HUES64 (cell line): ENCODE measurements around the gene CFAP107.

Experiments
- H3K27ac ChIP-seq: 2 replicates; pipeline ENCODE4 v1.7.0; 2013; ENCODE audit warnings: low read depth, low read length, inconsistent platforms
- H3K27me3 ChIP-seq: 2 replicates; pipeline ENCODE4 v1.6.1; 2013; ENCODE audit warnings: mild to moderate bottlenecking, low read length; ENCODE audit not compliant: insufficient read depth
- H3K36me3 ChIP-seq: 2 replicates; pipeline ENCODE4 v1.6.1; 2013; ENCODE audit warnings: mild to moderate bottlenecking, low read length; ENCODE audit not compliant: insufficient read depth
- H3K4me1 ChIP-seq: 2 replicates; pipeline ENCODE4 v1.6.1; 2013; ENCODE audit warnings: mild to moderate bottlenecking, low read length, moderate library complexity; ENCODE audit not compliant: insufficient read depth
- H3K4me3 ChIP-seq: 2 replicates; pipeline ENCODE4 v1.5.1; 2013; ENCODE audit warnings: mild to moderate bottlenecking, low read length, moderate library complexity
- H3K9ac ChIP-seq: 2 replicates; pipeline ENCODE4 v1.6.1; 2013; ENCODE audit warnings: mild to moderate bottlenecking, low read depth, low read length
- H3K9me3 ChIP-seq: 2 replicates; pipeline ENCODE4 v1.6.1; 2013; ENCODE audit warnings: low read depth, low read length; ENCODE audit not compliant: insufficient read depth
- WGBS: fragments of 150-250, 120-280 bp; methylation state at CpG from one replicate; pipeline ENCODE4 v1.1.7; 2013; ENCODE audit warnings: missing lambda C conversion rate; 5-methylcytosine and 5-hydroxymethylcytosine counted together

Gene CFAP107

DNA sequence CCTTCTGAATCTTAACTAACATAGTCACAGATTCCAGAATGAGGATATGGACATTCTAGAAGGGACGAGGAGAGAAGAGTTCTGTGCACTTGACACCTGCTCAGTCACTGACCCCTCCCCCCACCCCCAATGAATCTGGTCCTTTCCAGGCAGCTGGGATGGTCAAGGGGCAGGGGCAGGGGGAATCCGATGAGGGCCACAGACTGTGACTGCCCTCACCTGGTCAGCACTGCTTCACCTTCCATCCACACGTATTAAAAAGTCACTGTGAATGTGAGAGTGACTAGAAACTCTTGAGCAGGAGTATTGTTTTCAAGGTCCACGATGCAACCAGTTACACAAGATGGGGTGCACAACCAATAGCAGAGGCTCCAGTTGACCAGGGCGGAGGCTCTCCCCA lies 18.0 kb downstream of the CFAP107 start:
- Histone ChIP-seq H3K9ac (no peak overlapping the region), H3K9me3 (no peaks in the 10 kb centered on the region), H3K27ac (no peak overlapping the region), H3K4me3 (no peak overlapping the region), H3K36me3 (no peaks in the 10 kb centered on the region), H3K4me1 (no peaks in the 10 kb centered on the region), H3K27me3 (no peaks in the 10 kb centered on the region)
- WGBS: 84% methylated on average over 3 of the region's 5 CpGs

DNA sequence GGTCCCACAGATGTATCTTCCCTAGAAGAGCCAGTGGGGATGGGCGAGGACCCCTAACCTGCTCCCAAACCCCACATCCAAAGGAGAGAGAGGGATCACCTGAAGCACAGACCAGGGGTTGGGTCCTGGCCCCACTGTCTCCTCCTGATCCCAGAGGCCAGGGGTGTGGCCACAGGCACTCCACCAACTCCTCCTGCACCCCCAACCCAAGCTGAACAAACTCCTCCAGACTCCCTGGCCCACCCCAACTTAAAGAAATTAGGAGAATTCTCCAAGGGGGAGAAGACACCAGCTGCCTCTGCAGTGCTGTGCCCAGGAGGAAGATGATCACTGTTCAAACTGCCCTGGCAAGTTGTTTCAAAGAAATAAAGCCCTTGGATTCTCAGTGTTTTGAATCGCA lies 23.0 kb downstream of the CFAP107 start:
- 91% methylated on average over 2 of the region's 2 CpGs for WGBS
- no peak overlapping the region for H3K27ac ChIP-seq
- H3K4me1 ChIP-seq: no peaks in the 10 kb centered on the region
- no peaks in the 10 kb centered on the region for H3K27me3 ChIP-seq
- H3K4me3 ChIP-seq: no peak overlapping the region
- H3K9ac ChIP-seq: no peak overlapping the region
- H3K36me3 ChIP-seq: no peaks in the 10 kb centered on the region
- H3K9me3 ChIP-seq: 0 out of 2 replicates have a peak, but pooled peaks cover under 1% of the 10 kb centered on the region

DNA sequence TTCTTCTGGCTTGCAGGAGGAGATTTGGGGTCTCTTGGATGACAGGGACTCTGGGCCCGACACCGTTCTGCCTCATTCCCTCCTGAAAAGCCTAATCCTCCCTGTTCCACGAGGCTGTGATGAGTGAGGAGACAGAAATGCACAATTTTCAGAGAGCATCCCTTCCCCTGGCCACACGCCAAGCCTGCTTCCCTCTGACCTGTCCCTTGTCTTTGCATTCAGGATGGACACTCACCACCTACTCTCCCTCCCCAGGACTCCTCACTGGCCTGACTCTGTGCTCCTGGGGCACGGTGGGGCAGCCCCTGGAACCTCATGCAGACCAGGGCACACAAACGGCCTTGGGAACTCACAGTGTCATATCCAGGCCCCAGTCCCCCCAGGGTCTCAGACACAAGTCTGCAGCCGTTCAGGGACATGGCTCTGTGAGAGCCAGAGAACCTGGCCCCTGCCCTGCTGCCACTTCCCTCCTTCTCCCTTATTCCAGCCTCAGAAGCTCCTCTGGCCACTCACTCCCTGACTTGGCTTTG lies 24.0 kb downstream of the CFAP107 start:
- WGBS: 92% methylated on average over 7 of the region's 7 CpGs

DNA sequence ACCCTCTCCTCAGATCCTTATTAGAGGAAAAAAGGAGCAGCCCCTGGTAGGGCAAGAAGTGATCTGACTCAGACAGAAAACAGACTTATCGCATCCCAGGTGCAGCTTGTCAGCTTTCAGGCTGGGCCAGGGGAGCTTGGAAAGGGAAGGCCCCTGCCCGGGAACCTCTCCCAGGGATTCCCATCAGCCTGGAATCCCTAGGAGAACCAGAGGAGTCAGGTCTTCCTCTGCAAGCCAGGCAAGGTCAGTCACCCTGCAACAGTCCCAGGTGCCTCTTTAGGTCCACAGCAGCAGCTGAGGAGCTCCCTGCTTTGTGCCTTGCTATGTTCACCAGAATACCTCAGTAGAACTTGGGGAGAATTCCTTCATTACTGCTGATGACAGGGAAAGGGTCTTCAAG lies 24.6 kb downstream of the CFAP107 start:
- Histone ChIP-seq H3K36me3 (no peaks in the 10 kb centered on the region), H3K9ac (no peak overlapping the region), H3K4me1 (no peaks in the 10 kb centered on the region), H3K9me3 (0 out of 2 replicates have a peak, but pooled peaks cover 7% of the 10 kb centered on the region), H3K4me3 (no peak overlapping the region), H3K27ac (no peak overlapping the region), H3K27me3 (no peaks in the 10 kb centered on the region)
- WGBS: 94% methylated on average over 2 of the region's 2 CpGs

More for the DNA sequence above, 24.0 kb downstream of the CFAP107 start:
- H3K9ac ChIP-seq: no peak overlapping the region
- H3K27ac ChIP-seq: no peak overlapping the region
- H3K4me1 ChIP-seq: no peaks in the 10 kb centered on the region
- H3K36me3 ChIP-seq: no peaks in the 10 kb centered on the region
- H3K4me3 ChIP-seq: no peak overlapping the region
- 0 out of 2 replicates have a peak, but pooled peaks cover 7% of the 10 kb centered on the region for H3K9me3 ChIP-seq
- H3K27me3 ChIP-seq: no peaks in the 10 kb centered on the region

DNA sequence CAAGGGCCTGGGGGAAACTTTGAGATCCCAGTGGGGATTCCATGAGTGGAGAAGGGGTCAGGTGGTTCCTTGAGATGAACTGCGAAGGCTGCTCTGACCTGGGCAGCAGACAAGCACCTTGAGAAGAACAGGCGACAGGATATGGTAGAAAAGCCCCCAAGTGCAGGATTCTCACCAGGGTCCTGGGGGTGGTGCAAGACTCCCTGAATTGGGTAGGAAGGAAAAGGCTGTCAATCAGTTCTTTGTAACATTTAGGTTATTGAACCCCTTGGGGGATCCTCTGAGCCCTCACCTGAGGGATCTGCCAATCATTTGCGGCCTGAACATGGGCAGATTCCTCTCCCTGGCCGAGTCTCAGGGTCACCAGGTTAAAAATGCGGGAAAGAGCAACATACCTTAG lies 25.2 kb downstream of the CFAP107 start:
- WGBS: 90% methylated on average over 5 of the region's 5 CpGs
- Histone ChIP-seq H3K27me3 (no peaks in the 10 kb centered on the region), H3K27ac (no peak overlapping the region), H3K4me3 (no peak overlapping the region), H3K9me3 (0 out of 2 replicates have a peak, but pooled peaks cover 7% of the 10 kb centered on the region), H3K4me1 (no peaks in the 10 kb centered on the region), H3K9ac (no peak overlapping the region), H3K36me3 (no peaks in the 10 kb centered on the region)

DNA sequence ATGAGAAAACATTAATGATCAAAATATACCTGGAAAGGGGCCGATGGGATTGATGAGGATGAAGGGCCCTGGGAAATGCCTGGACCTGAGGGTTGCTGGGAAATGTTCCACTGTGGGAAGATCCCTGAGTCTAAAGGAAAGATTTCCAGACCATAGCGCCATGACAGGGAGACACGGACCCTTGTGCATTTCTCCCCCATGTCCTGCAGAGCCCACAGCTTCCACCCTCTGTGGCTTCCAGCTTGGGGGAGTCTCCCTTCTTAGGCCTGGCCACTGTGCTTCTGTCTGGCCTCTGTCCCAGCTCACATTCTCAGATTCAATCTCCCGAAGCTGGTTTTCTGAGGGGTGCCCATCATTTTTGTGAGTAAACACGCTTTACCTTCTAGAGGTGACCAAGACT lies 26.5 kb downstream of the CFAP107 start:
- no peak overlapping the region for H3K9ac ChIP-seq
- H3K4me1 ChIP-seq: no peaks in the 10 kb centered on the region
- H3K9me3 ChIP-seq: 0 out of 2 replicates have a peak, but pooled peaks cover 7% of the 10 kb centered on the region
- no peaks in the 10 kb centered on the region for H3K27me3 ChIP-seq
- no peaks in the 10 kb centered on the region for H3K36me3 ChIP-seq
- H3K27ac ChIP-seq: no peak overlapping the region
- 96% methylated on average over 5 of the region's 5 CpGs for WGBS
- no peak overlapping the region for H3K4me3 ChIP-seq

DNA sequence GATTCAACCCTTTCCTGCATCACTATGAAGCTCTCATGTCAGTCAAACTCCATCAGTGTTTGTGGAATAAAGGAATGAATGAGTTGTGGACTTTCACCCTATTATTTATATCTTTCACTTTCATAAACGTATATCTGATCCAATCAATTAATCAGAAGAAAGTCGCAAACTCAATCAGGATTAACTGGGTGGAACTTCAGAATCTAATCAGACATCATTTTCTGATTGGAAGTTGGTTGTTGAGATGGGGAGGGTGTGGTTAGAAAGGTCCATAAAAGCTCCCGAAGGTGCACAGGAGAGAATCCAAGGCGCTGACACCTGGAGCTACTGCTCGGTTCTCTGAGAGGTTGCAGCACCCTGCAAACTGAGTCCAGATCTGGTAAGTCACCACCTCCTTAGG lies 27.4 kb downstream of the CFAP107 start, which contains the start of gene PRAMEF12:
Gene PRAMEF12, plus strand, starts transcription at position 301 of the 400 bp plus-strand sequence. CDS start 1,130 bp downstream, outside the sequence.
- Histone ChIP-seq H3K4me1 (no peaks in the 10 kb centered on the region), H3K36me3 (no peaks in the 10 kb centered on the region), H3K27me3 (no peaks in the 10 kb centered on the region), H3K9ac (no peak within 1 kb of the TSS), H3K27ac (no peak within 1 kb of the TSS), H3K4me3 (no peak within 1 kb of the TSS), H3K9me3 (0 out of 2 replicates have a peak, but pooled peaks cover 7% of the 10 kb centered on the region)
- WGBS: 88% methylated on average over 4 of the region's 5 CpGs

DNA sequence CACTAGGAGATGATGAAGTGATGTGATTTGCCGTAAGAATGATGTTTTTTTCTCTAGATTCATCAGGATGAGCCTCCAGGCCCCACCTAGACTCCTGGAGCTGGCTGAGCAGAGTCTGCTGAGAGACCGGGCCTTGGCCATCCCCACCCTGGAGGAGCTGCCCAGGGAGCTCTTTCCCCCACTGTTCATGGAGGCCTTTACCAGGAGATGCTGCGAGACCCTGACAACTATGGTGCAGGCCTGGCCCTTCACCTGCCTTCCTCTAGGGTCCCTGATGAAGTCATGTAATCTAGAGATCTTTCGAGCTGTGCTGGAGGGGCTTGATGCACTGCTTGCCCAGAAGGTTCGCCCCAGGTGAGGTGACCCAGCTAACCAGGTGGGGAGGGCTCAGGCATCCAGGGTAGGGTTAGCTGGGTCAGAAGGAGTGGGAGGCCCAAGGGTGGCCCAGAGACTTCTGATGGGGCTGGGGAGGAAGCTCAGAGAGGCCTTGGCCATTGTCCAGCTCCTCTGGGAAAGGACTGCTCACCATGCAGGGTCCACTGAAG lies 28.9 kb downstream of the CFAP107 start:
- Histone ChIP-seq H3K36me3 (no peaks in the 10 kb centered on the region), H3K27me3 (no peaks in the 10 kb centered on the region), H3K9me3 (0 out of 2 replicates have a peak, but pooled peaks cover 7% of the 10 kb centered on the region), H3K4me1 (no peaks in the 10 kb centered on the region), H3K27ac (no peak overlapping the region), H3K4me3 (no peak overlapping the region), H3K9ac (no peak overlapping the region)
- WGBS: 92% methylated on average over 5 of the region's 5 CpGs

DNA sequence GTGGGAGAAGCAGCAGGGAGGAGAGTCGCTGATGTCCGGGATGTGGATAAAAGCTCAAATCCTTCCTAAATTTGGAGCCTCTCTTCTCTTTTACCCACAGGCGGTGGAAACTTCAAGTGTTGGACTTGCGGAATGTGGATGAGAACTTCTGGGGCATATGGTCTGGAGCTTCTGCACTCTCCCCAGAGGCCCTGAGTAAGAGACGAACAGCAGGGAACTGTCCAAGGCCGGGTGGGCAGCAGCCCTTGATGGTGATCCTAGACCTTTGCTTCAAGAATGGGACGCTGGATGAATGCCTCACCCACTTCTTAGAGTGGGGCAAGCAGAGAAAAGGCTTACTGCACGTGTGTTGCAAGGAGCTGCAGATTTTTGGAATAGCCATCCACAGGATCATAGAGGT lies 29.4 kb downstream of the CFAP107 start:
- Histone ChIP-seq H3K9ac (no peak overlapping the region), H3K27ac (no peak overlapping the region), H3K36me3 (no peaks in the 10 kb centered on the region), H3K4me1 (no peaks in the 10 kb centered on the region), H3K9me3 (0 out of 2 replicates have a peak, but pooled peaks cover 7% of the 10 kb centered on the region), H3K4me3 (no peak overlapping the region), H3K27me3 (no peaks in the 10 kb centered on the region)
- 92% methylated on average over 8 of the region's 8 CpGs for WGBS

DNA sequence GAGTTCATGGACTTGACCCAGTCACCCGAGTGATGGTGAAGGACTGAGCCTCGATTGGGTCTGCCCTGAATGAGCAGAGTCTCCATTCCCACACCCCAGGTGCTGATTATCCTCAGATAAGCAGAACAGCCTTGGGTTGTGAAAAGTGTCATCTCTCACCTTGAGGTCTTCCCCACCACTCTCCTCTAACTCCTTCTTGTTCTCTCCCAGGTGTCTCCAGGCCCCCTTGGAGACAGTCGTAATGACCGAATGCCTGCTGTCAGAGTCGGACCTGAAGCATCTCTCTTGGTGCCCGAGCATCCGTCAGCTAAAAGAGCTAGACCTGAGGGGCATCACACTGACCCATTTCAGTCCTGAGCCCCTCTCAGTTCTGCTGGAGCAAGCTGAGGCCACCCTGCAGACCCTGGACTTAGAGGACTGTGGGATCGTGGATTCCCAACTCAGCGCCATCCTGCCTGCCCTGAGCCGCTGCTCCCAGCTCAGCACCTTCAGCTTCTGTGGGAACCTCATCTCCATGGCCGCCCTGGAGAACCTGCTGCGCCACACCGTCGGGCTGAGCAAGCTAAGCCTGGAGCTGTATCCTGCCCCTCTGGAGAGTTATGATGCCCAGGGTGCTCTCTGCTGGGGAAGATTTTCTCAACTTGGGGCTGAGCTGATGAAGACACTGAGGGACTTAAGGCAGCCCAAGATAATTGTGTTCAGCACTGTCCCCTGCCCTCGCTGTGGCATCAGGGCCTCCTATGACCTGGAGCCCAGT lies 31.0 kb downstream of the CFAP107 start:
- 93% methylated on average over 15 of the region's 15 CpGs for WGBS
- Histone ChIP-seq H3K27me3 (no peaks in the 10 kb centered on the region), H3K9me3 (0 out of 2 replicates have a peak, but pooled peaks cover 7% of the 10 kb centered on the region), H3K4me3 (no peak overlapping the region), H3K36me3 (no peaks in the 10 kb centered on the region), H3K4me1 (peaks cover 3% of the 10 kb centered on the region), H3K27ac (no peak overlapping the region), H3K9ac (no peak overlapping the region)

DNA sequence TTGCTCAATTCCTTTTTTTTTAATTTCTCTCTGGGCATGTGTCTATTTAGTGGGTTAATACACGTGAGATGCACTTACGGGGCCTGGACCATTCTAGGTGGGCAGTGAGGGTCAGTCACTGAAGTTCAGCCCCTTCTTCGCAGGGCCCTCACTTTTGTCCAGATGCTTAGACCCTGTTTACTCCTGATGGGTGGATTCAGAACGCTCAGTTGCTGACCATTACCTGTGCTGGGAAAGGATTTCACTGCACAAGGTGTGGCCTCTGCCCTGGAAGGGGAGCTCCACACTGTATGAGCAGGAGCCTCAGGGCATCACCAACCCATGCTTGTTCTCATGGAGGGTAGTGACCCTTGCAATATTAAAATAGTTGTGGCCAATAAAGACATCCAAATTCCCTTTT lies 32.1 kb downstream of the CFAP107 start:
- H3K4me3 ChIP-seq: no peak overlapping the region
- H3K36me3 ChIP-seq: no peaks in the 10 kb centered on the region
- no peak overlapping the region for H3K9ac ChIP-seq
- 91% methylated on average over 4 of the region's 4 CpGs for WGBS
- 0 out of 2 replicates have a peak, but pooled peaks cover 7% of the 10 kb centered on the region for H3K9me3 ChIP-seq
- H3K27me3 ChIP-seq: no peaks in the 10 kb centered on the region
- H3K4me1 ChIP-seq: peaks cover 5% of the 10 kb centered on the region
- H3K27ac ChIP-seq: no peak overlapping the region
